Right atrium auricular region (tissue), 2 donors: ENCODE results near the gene ASTL. TPM values are rescaled to one million over a fixed set of nuclear protein-coding genes. Genes with fewer than 3 reads are reported as not detected.

Experiments used
- DNase-seq: peaks from one replicate; pipeline ENCODE4 v3.0.0-alpha.2; 2019; ENCODE audit warnings: low spot score
- H3K27ac ChIP-seq, 2 donors: fragments of 200-600 bp; sonication (generic); 1 replicate in 1 of 2; 2 replicates in 1 of 2; pipeline ENCODE4 v1.5.1; 2016 to 2019
- H3K27me3 ChIP-seq, 2 donors: fragments of 200-600 bp; sonication (generic); one replicate each; pipeline versions ENCODE4 v1.5.1 to v1.6.0; 2017 to 2019
- H3K36me3 ChIP-seq: fragments of 200-600 bp; sonication (generic); one replicate; pipeline ENCODE4 v1.5.1; 2016
- H3K4me1 ChIP-seq, 2 donors: fragments of 200-600 bp; sonication (generic); one replicate each; pipeline versions ENCODE4 v1.5.1 to v1.6.0; 2017 to 2019
- H3K4me3 ChIP-seq, 2 donors: fragments of 200-600 bp; sonication (generic); 1 replicate in 1 of 2; 2 replicates in 1 of 2; pipeline ENCODE4 v1.5.1; 2017 to 2019; ENCODE audit warnings: mild to moderate bottlenecking in 1 of 2, moderate library complexity in 1 of 2
- H3K9me3 ChIP-seq, 2 donors: fragments of 200-600 bp; sonication (generic); one replicate each; pipeline ENCODE4 v1.5.1; 2019
- total RNA-seq, 2 donors: library from RNA; depleted of rRNA; stranded (reverse); fragments of >200 nt; gene quantifications; one replicate each; pipeline ENCODE4 v1.1.0, GENCODE V29; 2016
- TF ChIP-seq, protein P1 (sequence below), 2 donors: fragments of 200-600 bp; sonication (generic); IDR thresholded peaks; one replicate each; pipeline ENCODE4 v1.5.1; 2019; ENCODE audit warnings: antibody characterized with exemption in 2 of 2

The ASTL gene
- total RNA-seq, 2 donors from 2014 or later, result not detected

GRCh38 chr2:96174251-96175144 lies 36.2 kb upstream of the ASTL start:
- DNase-seq, result peak; percentile 76
- Histone ChIP-seq H3K4me1 (peaks cover 0 to 8% of the 10 kb centered on the region in 2 donors), H3K27me3 (no peaks in the 10 kb centered on the region), H3K9me3 (no peaks in the 10 kb centered on the region), H3K27ac (no peak overlapping the region), H3K4me3 (no peak overlapping the region), H3K36me3 (no peaks in the 10 kb centered on the region)
- TF ChIP-seq, protein P1, sequence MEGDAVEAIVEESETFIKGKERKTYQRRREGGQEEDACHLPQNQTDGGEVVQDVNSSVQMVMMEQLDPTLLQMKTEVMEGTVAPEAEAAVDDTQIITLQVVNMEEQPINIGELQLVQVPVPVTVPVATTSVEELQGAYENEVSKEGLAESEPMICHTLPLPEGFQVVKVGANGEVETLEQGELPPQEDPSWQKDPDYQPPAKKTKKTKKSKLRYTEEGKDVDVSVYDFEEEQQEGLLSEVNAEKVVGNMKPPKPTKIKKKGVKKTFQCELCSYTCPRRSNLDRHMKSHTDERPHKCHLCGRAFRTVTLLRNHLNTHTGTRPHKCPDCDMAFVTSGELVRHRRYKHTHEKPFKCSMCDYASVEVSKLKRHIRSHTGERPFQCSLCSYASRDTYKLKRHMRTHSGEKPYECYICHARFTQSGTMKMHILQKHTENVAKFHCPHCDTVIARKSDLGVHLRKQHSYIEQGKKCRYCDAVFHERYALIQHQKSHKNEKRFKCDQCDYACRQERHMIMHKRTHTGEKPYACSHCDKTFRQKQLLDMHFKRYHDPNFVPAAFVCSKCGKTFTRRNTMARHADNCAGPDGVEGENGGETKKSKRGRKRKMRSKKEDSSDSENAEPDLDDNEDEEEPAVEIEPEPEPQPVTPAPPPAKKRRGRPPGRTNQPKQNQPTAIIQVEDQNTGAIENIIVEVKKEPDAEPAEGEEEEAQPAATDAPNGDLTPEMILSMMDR (IDR thresholded peaks at IDR 0.05), result peak; percentile 70 to 90

GRCh38 chr2:96171831-96172230 lies 33.5 kb upstream of the ASTL start:
- no peak for DNase-seq
- Histone ChIP-seq H3K36me3 (no peaks in the 10 kb centered on the region), H3K4me3 (no peak overlapping the region), H3K27ac (no peak overlapping the region), H3K4me1 (peaks cover 0 to 8% of the 10 kb centered on the region in 2 donors), H3K9me3 (no peaks in the 10 kb centered on the region), H3K27me3 (no peaks in the 10 kb centered on the region)
- TF ChIP-seq, protein P1 (IDR thresholded peaks at IDR 0.05), result no peak

DNA sequence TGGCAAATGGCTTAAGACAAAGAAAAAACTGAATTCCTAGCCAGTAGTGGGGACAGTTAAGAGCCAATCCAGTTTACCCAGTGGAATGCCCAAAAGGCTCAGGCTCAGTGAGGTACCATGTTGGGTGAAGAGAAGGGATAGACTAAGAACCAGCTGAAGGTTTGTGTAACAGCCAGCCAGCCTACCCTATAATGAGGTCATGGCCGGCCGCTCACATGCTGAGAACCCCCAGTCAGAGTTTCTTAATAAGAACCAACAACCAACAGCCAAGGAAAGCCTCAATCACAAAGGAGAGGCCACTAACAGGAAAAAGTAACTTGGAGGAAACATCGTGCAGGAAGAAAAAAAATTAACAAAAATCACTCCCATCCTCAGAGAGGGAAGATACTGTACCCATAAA lies 32.3 kb upstream of the ASTL start:
- Histone ChIP-seq H3K27ac (no peak overlapping the region), H3K36me3 (no peaks in the 10 kb centered on the region), H3K4me1 (no peaks in the 10 kb centered on the region), H3K9me3 (no peaks in the 10 kb centered on the region), H3K4me3 (no peak overlapping the region), H3K27me3 (no peaks in the 10 kb centered on the region)
- DNase-seq, result no peak
- TF ChIP-seq, protein P1 (IDR thresholded peaks at IDR 0.05), result no peak

DNA sequence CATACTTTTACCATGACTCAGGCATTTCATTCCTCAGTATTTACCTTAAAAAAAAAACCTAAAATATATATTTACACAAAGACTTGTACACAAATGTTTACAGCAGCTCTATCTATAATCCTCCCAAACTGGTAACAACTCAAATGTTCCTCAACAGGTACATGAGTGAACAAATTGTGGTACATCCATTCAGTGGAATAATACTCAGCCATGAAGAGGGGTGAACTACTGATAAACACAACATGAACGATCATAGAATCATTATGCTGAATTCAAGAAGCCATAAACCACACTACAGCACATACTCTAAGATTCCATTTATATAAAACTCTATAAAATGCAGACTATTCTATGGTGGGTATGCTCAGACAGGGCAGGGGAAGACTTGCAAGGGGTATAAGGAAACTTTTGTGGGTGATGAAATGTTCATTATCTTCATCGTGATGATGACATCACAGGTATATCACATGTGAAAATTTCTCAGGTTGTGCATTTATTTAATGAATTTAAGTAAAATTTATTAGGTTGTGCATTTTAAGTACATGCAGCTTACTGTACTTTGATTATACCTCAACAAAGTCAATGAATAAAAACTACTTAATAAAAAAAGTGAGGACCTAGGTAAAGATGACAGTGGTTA lies 31.7 kb upstream of the ASTL start:
- H3K27me3 ChIP-seq, result no peaks in the 10 kb centered on the region
- no peaks in the 10 kb centered on the region for H3K36me3 ChIP-seq
- TF ChIP-seq, protein P1 (IDR thresholded peaks at IDR 0.05), result no peak
- H3K4me1 ChIP-seq, result no peaks in the 10 kb centered on the region
- no peak for DNase-seq
- no peak overlapping the region for H3K4me3 ChIP-seq
- H3K27ac ChIP-seq, result no peak overlapping the region
- H3K9me3 ChIP-seq, result no peaks in the 10 kb centered on the region

GRCh38 chr2:96167407-96168013 lies 29.2 kb upstream of the ASTL start:
- no peaks in the 10 kb centered on the region for H3K9me3 ChIP-seq
- no peak overlapping the region for H3K4me3 ChIP-seq
- DNase-seq, result no peak
- TF ChIP-seq, protein P1 (IDR thresholded peaks at IDR 0.05), result no peak
- H3K36me3 ChIP-seq, result no peaks in the 10 kb centered on the region
- H3K27me3 ChIP-seq, result no peaks in the 10 kb centered on the region
- no peaks in the 10 kb centered on the region for H3K4me1 ChIP-seq
- no peak overlapping the region for H3K27ac ChIP-seq
